ENCODE data around the gene KCNE2.
"Not testable (repeated sequence)": the region's sequence is repeated elsewhere in the genome, so short reads cannot be mapped to it uniquely, and the experiment has no call there.

The KCNE2 gene

DNA sequence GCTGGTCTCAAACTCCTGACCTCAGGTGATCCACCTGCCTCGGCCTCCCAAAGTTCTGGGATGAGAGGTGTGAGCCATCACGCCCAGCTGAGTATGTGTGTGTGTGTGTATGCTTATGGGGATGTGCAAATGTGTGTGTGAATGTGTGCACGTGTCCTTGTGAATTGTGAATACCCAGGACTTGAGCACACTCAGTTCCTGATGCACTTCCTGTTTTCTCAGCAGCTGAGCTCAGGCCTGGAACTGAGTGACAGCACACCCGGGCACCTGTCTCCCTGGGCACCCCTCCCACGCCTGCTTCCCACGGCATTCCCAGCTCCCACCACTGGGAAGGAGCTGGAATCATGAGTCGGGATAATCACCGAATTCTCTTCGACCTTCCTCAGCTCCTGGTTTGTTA is 43.5 kb downstream of the KCNE2 start:
- DNase-seq (ENCODE audit: low spot score), result not testable (repeated sequence)

DNA sequence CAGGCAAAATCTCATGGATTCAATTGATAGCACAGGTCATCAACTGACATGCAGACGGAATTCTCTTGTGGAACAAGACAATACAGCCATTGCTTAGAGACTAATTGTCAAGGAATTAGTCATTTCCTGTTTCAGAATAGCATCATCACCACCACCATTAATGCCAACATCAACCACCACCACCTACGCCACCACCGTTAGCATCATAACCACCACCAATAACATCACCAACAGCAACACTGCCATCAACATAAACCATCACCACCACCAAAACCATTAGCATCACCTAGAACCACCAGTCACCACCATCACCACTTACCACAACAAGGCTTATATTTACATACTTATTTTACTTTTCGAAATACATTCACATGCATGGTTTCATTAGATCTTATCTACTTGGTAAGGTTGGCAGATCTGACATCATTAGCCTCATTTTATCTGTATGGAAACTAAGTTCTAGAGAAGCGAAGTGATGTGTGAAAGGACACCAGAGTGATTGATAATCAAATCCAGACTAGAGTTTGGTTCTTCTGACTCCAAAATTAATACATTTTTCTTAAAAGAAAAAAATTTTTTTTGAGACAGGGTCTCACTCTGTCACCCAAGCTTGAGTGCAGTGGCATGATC is 53.8 kb downstream of the KCNE2 start:
- not testable (repeated sequence) for DNase-seq (ENCODE audit: low spot score)
